CD4-positive, alpha-beta T cell treated with Interleukin-15 for 4 hours (primary cell): Measurements from ENCODE around the gene IFITM2.
"Not testable (repeated sequence)": the region's sequence is repeated elsewhere in the genome, so short reads cannot be mapped to it uniquely, and the experiment has no call there.

Experiments
- DNase-seq: peaks from one replicate; pipeline ENCODE4 v3.0.0-alpha.2; 2020; ENCODE audit warnings: low spot score

IFITM2 gene

GRCh38 chr11:308740-309665 is 1.4 kb downstream of the IFITM2 start:
- DNase-seq: peak; percentile 56

GRCh38 chr11:309979-310572 is 2.5 kb downstream of the IFITM2 start:
- DNase-seq: not testable (repeated sequence)

DNA sequence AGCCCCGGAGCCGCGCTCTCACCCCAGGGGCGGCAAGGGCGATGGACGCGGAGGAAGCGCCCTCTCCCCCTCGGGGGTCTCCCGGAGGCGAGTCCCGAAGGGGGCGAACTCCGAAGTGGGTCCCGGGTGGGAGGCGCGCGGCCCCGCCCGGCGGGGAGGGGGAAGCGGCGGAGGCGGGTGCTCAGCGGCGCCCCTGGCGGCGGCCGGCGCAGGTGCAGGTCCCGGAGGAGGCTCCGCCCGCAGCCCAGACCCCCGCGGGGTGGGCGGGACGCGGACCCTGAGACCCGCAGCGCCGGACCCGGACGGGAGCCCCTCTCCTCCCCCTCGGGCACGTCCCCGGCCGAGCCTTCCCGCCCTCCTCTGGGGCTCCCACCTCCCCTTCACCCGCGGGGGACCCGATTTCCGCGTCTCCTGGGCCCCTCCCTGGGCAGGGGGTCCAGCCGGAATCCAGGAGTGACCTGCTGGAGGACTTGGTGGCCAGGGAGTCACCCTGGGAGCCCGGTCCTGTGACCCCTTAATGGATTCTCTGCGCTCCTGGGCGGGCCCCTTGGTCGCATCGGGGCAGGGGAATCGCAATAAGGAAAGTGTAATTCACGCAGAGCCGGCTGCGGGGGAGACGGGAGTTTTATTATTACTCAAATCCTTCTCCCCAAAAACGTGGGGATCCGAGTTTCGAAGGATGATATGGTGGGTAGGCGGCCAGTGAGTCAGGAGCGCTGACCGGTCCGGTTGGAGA is 3.6 kb downstream of the IFITM2 start:
- DNase-seq: not testable (repeated sequence)

GRCh38 chr11:312092-312816 is 4.6 kb downstream of the IFITM2 start:
- DNase-seq: no peak

GRCh38 chr11:313304-313786 is 5.7 kb downstream of the IFITM2 start:
- DNase-seq: no peak

DNA sequence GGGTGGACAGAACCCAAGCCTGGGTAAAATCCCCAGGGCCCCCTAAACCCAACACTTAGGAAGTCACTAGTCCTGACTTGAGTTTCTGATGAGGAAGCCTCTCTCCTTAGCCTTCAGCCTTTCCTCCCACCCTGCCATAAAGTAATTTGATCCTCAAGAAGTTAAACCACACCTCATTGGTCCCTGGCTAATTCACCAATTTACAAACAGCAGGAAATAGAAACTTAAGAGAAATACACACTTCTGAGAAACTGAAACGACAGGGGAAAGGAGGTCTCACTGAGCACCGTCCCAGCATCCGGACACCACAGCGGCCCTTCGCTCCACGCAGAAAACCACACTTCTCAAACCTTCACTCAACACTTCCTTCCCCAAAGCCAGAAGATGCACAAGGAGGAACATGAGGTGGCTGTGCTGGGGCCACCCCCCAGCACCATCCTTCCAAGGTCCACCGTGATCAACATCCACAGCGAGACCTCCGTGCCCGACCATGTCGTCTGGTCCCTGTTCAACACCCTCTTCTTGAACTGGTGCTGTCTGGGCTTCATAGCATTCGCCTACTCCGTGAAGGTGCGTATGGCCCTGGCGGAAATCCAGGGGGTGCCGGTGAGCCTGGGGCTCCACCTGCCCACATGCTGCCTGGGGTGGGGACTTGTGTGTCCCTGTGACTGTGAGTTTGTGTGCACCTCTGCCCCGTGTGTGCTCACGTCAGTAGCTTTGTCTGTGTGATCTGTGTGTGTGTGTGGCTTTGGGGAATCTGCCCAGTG is 6.4 kb downstream of the IFITM2 start, which contains the start of gene IFITM1:
Gene IFITM1 (plus strand): TSS at position 254 of the 767 bp plus-strand sequence. CDS start 131 bp downstream, at position 385.
- peak; percentile 65 for DNase-seq

- not testable (repeated sequence) for DNase-seq
These were observed 6.9 kb downstream of the IFITM2 start for GRCh38 chr11:314554-314875.

DNA sequence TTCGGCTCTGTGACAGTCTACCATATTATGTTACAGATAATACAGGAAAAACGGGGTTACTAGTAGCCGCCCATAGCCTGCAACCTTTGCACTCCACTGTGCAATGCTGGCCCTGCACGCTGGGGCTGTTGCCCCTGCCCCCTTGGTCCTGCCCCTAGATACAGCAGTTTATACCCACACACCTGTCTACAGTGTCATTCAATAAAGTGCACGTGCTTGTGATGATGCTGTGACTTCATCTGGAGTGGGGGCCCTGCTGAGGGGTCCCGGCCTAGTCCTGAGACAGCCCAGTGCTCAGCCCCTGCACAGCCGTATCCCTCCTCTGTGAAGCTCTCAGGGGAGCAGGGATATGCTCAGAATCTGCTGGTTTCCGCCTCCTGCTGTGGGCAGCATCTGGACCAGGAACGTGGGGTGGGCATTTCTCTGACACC is 7.5 kb downstream of the IFITM2 start:
- no peak for DNase-seq

DNA sequence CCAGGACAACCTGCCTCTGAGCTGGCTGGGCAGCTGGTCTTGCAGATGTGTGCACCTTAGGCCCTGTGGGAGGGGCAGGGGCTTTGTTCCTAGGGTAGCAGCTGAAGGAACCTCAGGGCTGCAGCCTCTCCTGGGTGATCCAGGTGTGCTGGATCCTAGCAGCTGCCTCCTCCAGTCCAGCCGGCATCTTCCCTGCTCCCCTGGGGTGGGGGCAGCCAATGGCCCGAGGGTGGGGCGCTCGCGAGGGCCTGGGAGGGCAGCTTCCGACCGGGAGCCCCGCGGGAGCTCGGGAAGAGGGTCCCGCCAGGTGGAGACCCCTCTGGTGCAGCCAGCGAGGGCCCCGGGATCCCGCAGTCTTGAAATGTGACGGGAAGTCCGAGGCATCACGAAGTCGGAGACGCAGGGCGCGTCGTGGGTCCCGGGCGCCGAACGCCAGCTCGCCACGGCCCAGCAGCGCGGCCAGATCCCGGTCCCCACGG is 7.9 kb downstream of the IFITM2 start:
- no peak for DNase-seq

- DNase-seq: no peak
These were observed 8.6 kb downstream of the IFITM2 start for GRCh38 chr11:316031-316701.

DNA sequence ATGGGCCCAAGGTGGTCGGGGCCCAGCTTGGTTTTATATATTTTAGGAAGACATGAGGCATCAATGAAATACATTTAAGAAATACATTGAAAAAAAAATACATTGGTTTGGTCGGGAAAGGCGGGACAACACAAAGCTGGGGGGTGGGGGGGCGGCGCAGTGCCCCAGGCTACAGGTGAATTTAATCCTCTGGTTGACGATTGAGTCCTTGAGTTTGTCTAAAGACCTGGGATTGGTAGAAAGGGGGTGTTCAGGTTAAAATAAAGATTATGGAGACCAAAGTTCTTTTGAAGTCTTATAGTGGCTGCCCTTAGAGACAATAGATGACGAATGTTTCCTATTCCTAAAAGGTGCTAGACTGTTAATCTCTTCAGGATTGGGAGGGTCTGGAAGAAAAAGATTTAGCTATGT is 9.3 kb downstream of the IFITM2 start:
- peak; percentile 44 for DNase-seq

GRCh38 chr11:317668-318404 is 10.2 kb downstream of the IFITM2 start:
- DNase-seq: not testable (repeated sequence)

DNA sequence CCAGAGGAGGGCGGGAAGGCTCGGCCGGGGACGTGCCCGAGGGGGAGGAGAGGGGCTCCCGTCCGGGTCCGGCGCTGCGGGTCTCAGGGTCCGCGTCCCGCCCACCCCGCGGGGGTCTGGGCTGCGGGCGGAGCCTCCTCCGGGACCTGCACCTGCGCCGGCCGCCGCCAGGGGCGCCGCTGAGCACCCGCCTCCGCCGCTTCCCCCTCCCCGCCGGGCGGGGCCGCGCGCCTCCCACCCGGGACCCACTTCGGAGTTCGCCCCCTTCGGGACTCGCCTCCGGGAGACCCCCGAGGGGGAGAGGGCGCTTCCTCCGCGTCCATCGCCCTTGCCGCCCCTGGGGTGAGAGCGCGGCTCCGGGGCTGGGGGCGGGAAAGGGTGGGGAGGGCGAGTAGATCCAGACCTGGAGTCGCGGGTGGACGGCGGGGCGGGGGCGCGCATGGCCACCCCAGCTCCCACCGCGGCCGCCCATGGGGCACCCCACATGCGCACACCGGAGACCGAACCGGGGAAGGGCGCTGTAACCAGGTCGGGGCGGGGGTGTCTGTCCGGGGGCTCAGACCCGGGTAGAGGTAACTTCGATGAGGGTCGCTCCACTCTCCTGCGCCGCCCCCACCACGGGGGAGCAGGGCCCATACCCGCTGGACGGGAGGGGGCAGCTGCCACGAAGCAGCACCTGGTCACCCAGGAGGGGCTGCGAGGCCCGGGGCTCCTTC is 10.9 kb downstream of the IFITM2 start:
- DNase-seq: not testable (repeated sequence)

- not testable (repeated sequence) for DNase-seq
These were observed 11.7 kb downstream of the IFITM2 start for GRCh38 chr11:319121-319887.

DNA sequence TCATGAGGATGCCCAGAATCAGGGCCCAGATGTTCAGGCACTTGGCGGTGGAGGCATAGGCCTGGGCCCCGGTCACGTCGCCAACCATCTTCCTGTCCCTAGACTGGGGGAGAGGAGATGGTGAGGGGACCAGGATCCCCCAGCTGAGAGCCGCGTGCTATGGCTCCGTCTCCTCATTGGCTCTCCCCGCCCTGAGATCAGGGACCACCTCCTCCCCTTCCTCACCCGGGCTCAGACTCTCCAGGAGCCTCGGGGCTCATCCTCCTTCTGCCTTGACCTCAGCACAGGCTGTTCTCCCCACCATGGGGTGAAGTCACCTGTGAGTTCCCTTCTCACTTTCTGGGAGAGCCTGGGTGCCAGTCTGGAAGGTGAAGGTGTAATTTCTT is 12.3 kb downstream of the IFITM2 start:
- DNase-seq: not testable (repeated sequence)

- no peak for DNase-seq
These were observed 16.5 kb downstream of the IFITM2 start for GRCh38 chr11:324156-324555.

DNA sequence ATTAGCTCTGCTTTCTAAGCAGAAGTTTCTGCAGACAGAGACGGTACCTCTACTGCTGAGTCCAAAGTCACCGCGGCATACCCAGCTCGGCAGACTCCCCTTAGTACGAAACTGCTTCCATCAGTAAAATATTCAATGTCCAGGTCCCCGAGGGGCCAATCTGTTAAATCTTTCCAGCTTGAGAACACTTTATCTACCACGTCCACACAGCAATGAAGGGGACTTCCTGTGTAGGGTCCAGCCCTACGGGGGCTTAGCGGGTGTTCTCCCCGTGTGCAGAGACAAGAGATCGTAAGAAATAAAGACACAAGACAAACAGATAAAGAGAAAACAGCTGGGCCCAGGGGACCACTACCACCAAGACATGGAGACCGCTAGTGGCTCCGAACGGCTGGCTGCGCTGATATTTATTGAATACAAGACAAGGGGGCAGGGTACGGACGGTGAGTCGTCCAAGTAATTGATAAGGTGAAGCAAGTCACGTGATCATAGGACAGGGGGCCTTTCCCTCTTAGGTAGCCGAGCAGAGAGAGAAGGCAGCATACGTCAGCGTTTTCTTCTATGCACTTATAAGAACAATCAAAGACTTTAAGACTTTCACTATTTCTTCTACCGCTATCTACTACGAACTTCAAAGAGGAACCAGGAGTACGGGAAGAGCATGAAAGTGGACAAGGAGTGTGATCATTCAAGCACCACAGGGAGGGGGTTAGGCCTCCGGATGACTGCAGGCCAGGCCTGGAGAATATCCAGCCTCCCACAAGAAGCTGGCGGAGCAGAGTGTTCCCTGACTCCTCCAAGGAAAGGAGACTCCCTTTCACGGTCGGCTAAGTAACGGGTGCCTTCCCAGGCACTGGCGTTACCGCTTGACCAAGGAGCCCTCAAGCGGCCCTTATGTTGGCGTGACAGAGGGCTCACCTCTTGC is 17.2 kb downstream of the IFITM2 start:
- not testable (repeated sequence) for DNase-seq
